GM19397 (cell line): ENCODE results near the gene IFNL4.

Experiments
- ATAC-seq: cut with Tn5 transposase; IDR thresholded peaks from one replicate; pipeline ENCODE4 v1.9.1; 2021; ENCODE audit warnings: mild to moderate bottlenecking, moderate library complexity; ENCODE audit not compliant: unreplicated experiment

Gene IFNL4

GRCh38 chr19:39196320-39196719, 52.3 kb downstream of the IFNL4 start:
- ATAC-seq, result no peak
